ENCODE results near the gene AKAP10.
"Not testable (repeated sequence)": the region's sequence is repeated elsewhere in the genome, so short reads cannot be mapped to it uniquely, and the experiment has no call there.

Gene AKAP10

DNA sequence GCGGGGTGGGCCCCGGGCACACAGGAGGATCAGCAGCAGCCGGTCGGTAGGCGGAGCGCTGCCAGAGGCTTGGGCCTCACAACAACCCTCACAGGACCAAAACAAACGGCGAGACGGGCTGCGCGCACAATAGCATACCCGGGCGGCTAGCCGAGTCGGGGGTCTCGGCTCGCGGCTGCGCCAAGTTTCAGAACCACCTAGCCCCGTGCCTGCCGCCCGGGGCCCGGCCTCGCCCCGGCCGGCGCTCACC lies 110.6 kb downstream of the AKAP10 start:
- Histone ChIP-seq H4K20me1 (ENCODE audit: insufficient read depth, low read length, poor library complexity, severe bottlenecking) (no peaks in the 10 kb centered on the region), H3K79me2 (ENCODE audit: insufficient read depth, low read length) (no peaks in the 10 kb centered on the region), H3K4me1 (ENCODE audit: insufficient read depth, low read length, poor library complexity, severe bottlenecking) (no peaks in the 10 kb centered on the region), H3K27me3 (ENCODE audit: insufficient read depth, low read length, poor library complexity, severe bottlenecking) (no peaks in the 10 kb centered on the region), H3F3A (ENCODE audit: low read depth) (no peaks in the 10 kb centered on the region), H3K36me3 (ENCODE audit: insufficient read depth, low read length) (no peaks in the 10 kb centered on the region), H3K9me2 (replicated peaks; ENCODE audit: low read depth, low read length) (no peaks in the 10 kb centered on the region), H3K4me3 (ENCODE audit: low read length, poor library complexity, severe bottlenecking) (no peak overlapping the region), H3K4me2 (ENCODE audit: low read depth, low read length, poor library complexity, severe bottlenecking) (no peak overlapping the region), H3K9ac (ENCODE audit: low read depth, low read length, poor library complexity, severe bottlenecking) (no peak overlapping the region), H3K9me3 (ENCODE audit: insufficient read depth, low read depth, low read length) (no peaks in the 10 kb centered on the region), H2AFZ (ENCODE audit: low read length) (no peak overlapping the region)
- TF ChIP-seq EZH2phosphoT487 (IDR thresholded peaks at IDR 0.05; ENCODE audit: borderline replicate concordance), result no peak
- TF ChIP-seq, protein P1, sequence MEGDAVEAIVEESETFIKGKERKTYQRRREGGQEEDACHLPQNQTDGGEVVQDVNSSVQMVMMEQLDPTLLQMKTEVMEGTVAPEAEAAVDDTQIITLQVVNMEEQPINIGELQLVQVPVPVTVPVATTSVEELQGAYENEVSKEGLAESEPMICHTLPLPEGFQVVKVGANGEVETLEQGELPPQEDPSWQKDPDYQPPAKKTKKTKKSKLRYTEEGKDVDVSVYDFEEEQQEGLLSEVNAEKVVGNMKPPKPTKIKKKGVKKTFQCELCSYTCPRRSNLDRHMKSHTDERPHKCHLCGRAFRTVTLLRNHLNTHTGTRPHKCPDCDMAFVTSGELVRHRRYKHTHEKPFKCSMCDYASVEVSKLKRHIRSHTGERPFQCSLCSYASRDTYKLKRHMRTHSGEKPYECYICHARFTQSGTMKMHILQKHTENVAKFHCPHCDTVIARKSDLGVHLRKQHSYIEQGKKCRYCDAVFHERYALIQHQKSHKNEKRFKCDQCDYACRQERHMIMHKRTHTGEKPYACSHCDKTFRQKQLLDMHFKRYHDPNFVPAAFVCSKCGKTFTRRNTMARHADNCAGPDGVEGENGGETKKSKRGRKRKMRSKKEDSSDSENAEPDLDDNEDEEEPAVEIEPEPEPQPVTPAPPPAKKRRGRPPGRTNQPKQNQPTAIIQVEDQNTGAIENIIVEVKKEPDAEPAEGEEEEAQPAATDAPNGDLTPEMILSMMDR (conservative IDR thresholded peaks at IDR 0.05; ENCODE audit: low read length), result no peak

DNA sequence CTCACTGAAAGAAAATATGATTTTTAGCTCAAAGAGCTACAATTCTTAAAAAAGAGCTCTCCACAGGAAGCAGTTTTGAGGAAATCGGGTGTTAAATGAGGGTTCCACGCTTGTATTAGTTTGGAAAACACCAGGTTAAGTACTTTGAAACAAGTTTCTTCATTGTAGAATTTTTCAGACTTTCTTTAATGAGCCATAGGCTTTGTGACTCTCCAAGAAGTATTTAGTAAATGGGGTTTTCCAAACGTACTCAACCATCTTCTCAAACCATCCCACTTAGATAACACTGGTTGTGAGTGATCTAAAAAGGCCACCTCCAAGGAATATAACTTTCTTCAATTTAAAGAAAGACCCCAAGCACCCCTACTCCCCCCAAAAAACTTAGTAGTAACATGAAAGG lies 112.6 kb downstream of the AKAP10 start:
- Histone ChIP-seq H3K79me2 (ENCODE audit: insufficient read depth, low read length) (no peaks in the 10 kb centered on the region), H3K4me3 (ENCODE audit: low read length, poor library complexity, severe bottlenecking) (no peak overlapping the region), H3K9me3 (ENCODE audit: insufficient read depth, low read depth, low read length) (no peaks in the 10 kb centered on the region), H4K20me1 (ENCODE audit: insufficient read depth, low read length, poor library complexity, severe bottlenecking) (no peaks in the 10 kb centered on the region), H3K36me3 (ENCODE audit: insufficient read depth, low read length) (no peaks in the 10 kb centered on the region), H3K9me2 (replicated peaks; ENCODE audit: low read depth, low read length) (no peaks in the 10 kb centered on the region), H3K9ac (ENCODE audit: low read depth, low read length, poor library complexity, severe bottlenecking) (no peak overlapping the region), H3K27me3 (ENCODE audit: insufficient read depth, low read length, poor library complexity, severe bottlenecking) (no peaks in the 10 kb centered on the region), H3F3A (ENCODE audit: low read depth) (no peaks in the 10 kb centered on the region), H3K4me1 (ENCODE audit: insufficient read depth, low read length, poor library complexity, severe bottlenecking) (no peaks in the 10 kb centered on the region), H3K4me2 (ENCODE audit: low read depth, low read length, poor library complexity, severe bottlenecking) (no peak overlapping the region), H2AFZ (ENCODE audit: low read length) (no peak overlapping the region)
- TF ChIP-seq EZH2phosphoT487 (IDR thresholded peaks at IDR 0.05; ENCODE audit: borderline replicate concordance), result no peak
- TF ChIP-seq, protein P1 (conservative IDR thresholded peaks at IDR 0.05; ENCODE audit: low read length), result no peak

DNA sequence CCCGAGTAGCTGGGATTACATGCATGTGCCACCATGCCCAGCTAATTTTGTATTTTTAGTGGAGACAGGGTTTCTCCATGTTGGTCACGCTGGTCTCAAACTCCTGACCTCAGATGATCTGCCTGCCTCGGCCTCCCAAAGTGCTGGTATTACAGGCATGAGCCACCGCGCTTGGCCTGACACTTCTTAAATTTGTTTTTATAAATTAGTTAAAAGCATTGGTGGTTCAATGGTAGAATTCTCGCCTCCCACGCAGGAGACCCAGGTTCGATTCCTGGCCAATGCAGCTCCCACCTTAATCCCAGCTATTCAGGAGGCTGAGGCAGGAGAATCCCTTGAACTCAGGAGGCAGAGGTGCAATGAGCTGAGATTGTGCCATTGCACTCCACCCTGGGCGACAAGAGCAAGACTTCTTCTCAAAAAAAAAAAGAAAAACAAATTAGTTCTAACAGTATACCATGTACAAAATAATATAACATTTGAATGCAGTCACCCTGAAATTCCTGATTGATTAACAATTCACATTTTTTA lies 116.9 kb downstream of the AKAP10 start:
- H3F3A ChIP-seq (ENCODE audit: low read depth); H3K27me3 ChIP-seq (ENCODE audit: insufficient read depth, low read length, poor library complexity, severe bottlenecking); H2AFZ ChIP-seq (ENCODE audit: low read length); H3K4me1 ChIP-seq (ENCODE audit: insufficient read depth, low read length, poor library complexity, severe bottlenecking); H3K9me3 ChIP-seq (ENCODE audit: insufficient read depth, low read depth, low read length); H4K20me1 ChIP-seq (ENCODE audit: insufficient read depth, low read length, poor library complexity, severe bottlenecking); H3K36me3 ChIP-seq (ENCODE audit: insufficient read depth, low read length); H3K4me2 ChIP-seq (ENCODE audit: low read depth, low read length, poor library complexity, severe bottlenecking); H3K9ac ChIP-seq (ENCODE audit: low read depth, low read length, poor library complexity, severe bottlenecking); H3K4me3 ChIP-seq (ENCODE audit: low read length, poor library complexity, severe bottlenecking); H3K79me2 ChIP-seq (ENCODE audit: insufficient read depth, low read length); H3K9me2 ChIP-seq (replicated peaks; ENCODE audit: low read depth, low read length): not testable (repeated sequence)

DNA sequence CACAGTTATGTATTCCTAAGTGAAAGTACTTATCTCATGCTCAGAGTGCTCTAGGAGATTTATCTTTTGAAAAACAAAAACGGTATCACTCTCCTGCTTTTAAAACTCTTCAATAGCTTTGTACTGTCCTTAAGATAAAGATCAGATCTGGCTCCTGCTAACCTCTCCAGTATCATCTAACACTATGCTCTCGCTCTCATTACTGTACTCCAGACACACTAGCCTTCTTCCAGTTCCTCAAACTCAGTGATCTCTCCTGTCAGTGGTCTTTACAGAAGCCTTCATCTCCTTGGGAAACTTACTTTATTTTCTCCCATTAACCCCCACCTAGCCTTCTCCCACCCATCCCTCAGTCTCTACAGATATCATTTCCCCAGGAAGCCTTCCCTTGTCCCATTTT lies 120.0 kb downstream of the AKAP10 start:
- no peaks in the 10 kb centered on the region for H3F3A ChIP-seq (ENCODE audit: low read depth)
- no peaks in the 10 kb centered on the region for H3K9me2 ChIP-seq (replicated peaks; ENCODE audit: low read depth, low read length)
- TF ChIP-seq, protein P1 (conservative IDR thresholded peaks at IDR 0.05; ENCODE audit: low read length), result no peak
- TF ChIP-seq EZH2phosphoT487 (IDR thresholded peaks at IDR 0.05; ENCODE audit: borderline replicate concordance), result no peak
- H3K4me3 ChIP-seq (ENCODE audit: low read length, poor library complexity, severe bottlenecking), result no peak overlapping the region
- H2AFZ ChIP-seq (ENCODE audit: low read length), result no peak overlapping the region
- H3K27me3 ChIP-seq (ENCODE audit: insufficient read depth, low read length, poor library complexity, severe bottlenecking), result no peaks in the 10 kb centered on the region
- H4K20me1 ChIP-seq (ENCODE audit: insufficient read depth, low read length, poor library complexity, severe bottlenecking), result no peaks in the 10 kb centered on the region
- no peaks in the 10 kb centered on the region for H3K79me2 ChIP-seq (ENCODE audit: insufficient read depth, low read length)
- H3K4me2 ChIP-seq (ENCODE audit: low read depth, low read length, poor library complexity, severe bottlenecking), result no peak overlapping the region
- no peaks in the 10 kb centered on the region for H3K36me3 ChIP-seq (ENCODE audit: insufficient read depth, low read length)
- no peak overlapping the region for H3K9ac ChIP-seq (ENCODE audit: low read depth, low read length, poor library complexity, severe bottlenecking)
- H3K9me3 ChIP-seq (ENCODE audit: insufficient read depth, low read depth, low read length), result no peaks in the 10 kb centered on the region
- no peaks in the 10 kb centered on the region for H3K4me1 ChIP-seq (ENCODE audit: insufficient read depth, low read length, poor library complexity, severe bottlenecking)
